GM19351 (cell line): Measurements from ENCODE around the gene CENPN.

Experiments used
- ATAC-seq: cut with Tn5 transposase; IDR thresholded peaks from one replicate; pipeline ENCODE4 v1.9.1; 2021; ENCODE audit warnings: mild to moderate bottlenecking, moderate library complexity; ENCODE audit not compliant: unreplicated experiment

CENPN gene

DNA sequence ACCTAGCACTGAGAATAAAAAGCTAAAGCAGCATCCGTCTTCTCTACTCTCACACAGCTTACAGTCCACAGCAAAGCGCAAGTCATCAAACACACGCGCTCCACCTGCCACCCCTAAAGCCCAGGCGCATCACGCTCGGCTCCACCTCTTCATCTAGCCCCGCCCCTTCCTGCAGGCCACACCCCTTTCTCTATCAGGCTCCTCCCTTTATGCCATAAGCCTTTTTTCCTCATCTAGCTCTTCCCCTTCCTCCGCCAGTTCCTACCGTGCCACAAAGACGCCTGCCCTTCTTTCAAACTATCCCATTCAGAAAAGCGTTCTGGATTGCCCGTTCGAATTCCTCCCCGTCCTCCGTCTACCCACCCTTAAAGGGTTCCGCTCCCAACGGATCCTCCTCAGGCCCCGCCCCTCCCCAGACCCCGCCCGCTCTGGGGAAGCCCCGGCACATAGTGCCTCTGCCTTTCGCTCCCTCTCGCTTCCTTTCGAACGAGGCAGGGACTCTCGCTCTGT, 69.6 kb downstream of the CENPN start:
- ATAC-seq = peak; percentile 77

DNA sequence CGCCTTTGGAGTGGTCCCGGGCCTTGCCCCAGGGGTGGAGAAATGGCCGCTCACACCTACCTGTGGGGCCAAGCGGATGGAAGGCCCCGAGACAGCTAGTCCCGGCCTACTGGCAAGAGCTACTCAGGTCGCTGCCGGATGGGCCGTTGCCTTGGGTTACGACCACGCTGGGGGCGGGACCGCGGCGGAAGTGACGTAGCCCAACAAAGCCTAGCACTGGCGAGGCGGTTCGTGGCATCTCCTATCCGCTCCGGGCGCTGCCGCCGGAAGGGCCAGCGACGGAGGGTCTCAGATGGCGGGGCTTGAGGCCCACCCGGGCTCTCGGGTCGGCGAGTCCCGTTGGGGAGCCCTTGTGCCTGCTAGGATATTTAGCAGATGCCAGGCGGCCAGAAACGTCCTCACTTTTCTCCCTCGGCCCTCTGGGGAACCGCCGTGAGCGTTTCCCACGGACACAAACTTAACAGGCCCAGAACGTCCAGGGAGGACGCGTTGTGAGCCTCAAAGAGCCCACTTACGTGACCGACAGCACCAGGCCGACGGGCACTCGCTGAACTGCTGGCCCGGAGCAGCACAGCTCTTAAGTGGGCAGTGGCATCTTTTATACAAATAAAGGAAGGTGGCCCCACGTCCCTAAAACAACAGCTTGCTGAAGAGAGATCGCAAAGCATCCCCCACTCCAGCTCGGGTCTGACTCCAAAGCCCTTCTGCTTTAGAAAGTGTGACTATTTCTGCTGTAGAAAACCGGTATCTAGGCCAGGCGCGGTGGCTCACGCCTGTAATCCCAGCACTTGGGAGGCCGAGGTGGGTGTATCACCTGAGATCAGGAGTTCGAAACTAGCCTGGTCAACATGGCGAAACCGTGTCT, 70.3 kb downstream of the CENPN start, which contains the start of gene C16orf46:
C16orf46 (minus strand) TSS at position 163 of the 865 bp plus-strand sequence. CDS start 13,283 bp downstream, outside the sequence.
- peak; percentile 93 for ATAC-seq

DNA sequence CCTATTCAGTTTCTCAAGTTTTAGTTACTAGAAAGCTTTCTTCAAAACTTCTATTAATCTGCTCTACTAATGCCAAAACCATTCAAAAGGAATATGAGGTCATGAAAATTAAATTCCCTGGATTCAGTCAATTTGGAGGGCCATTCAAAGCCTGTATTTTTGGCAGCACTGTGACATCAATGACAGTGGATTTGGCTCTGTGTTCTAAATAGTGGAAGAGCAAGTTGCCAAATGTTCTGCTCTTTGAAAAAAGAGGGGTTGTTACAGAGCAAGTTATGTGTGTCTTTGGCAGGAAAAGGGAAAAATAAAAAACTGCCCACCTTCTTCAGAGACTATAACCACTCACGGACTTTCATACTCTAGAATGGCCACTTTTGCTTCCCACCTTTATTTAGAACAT, 73.2 kb downstream of the CENPN start:
- no peak for ATAC-seq

DNA sequence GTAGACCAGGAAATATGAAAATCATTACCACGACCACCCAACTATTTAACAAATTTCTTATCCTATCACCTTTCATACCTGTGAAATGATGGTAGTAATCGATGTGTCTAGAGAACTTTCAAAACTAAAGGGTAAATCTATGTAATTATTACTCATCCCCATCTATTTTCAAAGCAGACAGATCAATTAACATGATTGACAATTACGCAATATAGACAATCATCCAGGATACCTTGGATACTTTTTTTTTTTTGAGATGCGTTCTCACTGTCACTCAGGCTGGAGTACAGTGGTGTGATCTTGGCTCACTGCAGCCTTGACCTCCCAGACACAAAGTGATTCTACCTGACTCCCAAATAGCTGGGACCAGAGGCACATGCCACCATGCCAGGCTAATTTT, 74.0 kb downstream of the CENPN start:
- ATAC-seq = no peak
